Measurements from ENCODE around the gene LLGL2. TPM values are rescaled to one million over a fixed set of nuclear protein-coding genes. Genes with fewer than 3 reads are reported as not detected.

LLGL2 gene
- total RNA-seq, 1 donor from 2014 or later = 16.6 TPM

- Histone ChIP-seq H2AFZ (replicated peaks) (no peak overlapping the region), H3K4me2 (peak overlapping the region; percentile 51)
- no peak overlapping the region for H3K27ac Mint-ChIP-seq
Measured at GRCh38 chr17:75481194-75482068, 44.1 kb upstream of the LLGL2 start.

DNA sequence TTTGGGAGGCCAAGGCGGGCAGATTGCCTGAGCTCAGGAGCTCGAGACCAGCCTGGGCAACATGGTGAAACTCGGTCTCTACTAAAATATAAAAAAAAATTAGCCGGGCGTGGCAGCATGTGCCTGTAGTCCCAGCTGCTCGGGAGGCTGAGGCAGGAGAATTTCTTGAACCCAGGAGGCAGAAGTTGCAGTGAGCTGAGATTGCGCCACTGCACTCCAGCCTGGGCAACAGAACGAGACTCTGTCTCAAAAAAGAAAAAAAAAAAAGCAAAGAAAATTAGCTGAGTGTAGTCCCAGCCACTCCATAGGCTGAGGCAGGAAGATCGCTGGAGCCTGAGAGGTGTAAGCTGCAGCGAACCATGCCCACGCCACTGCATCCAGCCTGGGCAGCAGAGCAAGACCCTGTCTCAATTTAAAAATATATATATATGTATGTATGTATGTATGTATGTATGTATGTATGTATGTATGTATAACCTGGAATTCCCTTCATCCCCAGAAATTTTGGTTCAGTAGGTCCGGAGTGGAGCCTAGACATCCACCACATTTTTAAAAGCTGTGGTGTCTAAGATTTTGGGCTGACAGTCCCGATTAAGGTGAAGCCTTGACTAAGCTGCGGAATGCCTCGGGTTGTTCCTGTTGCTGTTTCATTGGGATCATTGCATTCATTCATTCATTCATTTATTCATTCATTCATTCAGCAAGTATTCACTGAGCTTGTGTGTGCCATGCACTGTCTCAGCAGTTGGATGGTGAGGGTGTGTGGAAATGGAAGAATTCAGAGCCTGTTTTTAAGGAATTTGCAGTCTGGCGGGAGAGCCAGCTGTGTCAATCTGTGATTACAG is 43.2 kb upstream of the LLGL2 start:
- H3K4me1 Mint-ChIP-seq = peaks cover 45% of the 10 kb centered on the region
- no peak for DNase-seq (ENCODE audit: low spot score)
- Histone ChIP-seq H3F3A (ENCODE audit: low read depth) (peaks cover 31% of the 10 kb centered on the region), H3K36me3 (no peaks in the 10 kb centered on the region), H2AFZ (replicated peaks) (no peak overlapping the region), H3K4me3 (no peak overlapping the region), H3K9me3 (ENCODE audit: low read depth) (no peaks in the 10 kb centered on the region), H3K27me3 (no peaks in the 10 kb centered on the region), H3K79me2 (ENCODE audit: low read depth) (peaks cover 32% of the 10 kb centered on the region), H3K4me1 (peaks cover 37% of the 10 kb centered on the region), H3K27ac (peak overlapping the region; percentile 77), H3K9ac (peak overlapping the region; percentile 12), H4K20me1 (ENCODE audit: low read depth) (peaks cover 28% of the 10 kb centered on the region), H3K4me2 (peak overlapping the region; percentile 51)
- no peaks in the 10 kb centered on the region for H3K9me3 Mint-ChIP-seq
- H3K27me3 Mint-ChIP-seq (ENCODE audit: insufficient read depth, low read depth) = peaks cover 15% of the 10 kb centered on the region
- TF ChIP-seq CTCF (IDR thresholded peaks at IDR 0.05) (no peak), EZH2phosphoT487 (IDR thresholded peaks at IDR 0.05) (no peak), EZH2 (IDR thresholded peaks at IDR 0.05) (no peak)
- H3K4me3 Mint-ChIP-seq = no peak overlapping the region
- no peak overlapping the region for H3K27ac Mint-ChIP-seq
- peaks cover 8% of the 10 kb centered on the region for H3K36me3 Mint-ChIP-seq

More at GRCh38 chr17:75481194-75482068, 44.1 kb upstream of the LLGL2 start:
- Histone ChIP-seq H3K79me2 (ENCODE audit: low read depth) (peaks cover 32% of the 10 kb centered on the region), H4K20me1 (ENCODE audit: low read depth) (peaks cover 25% of the 10 kb centered on the region), H3K9me3 (ENCODE audit: low read depth) (no peaks in the 10 kb centered on the region), H3K4me1 (peaks cover 39% of the 10 kb centered on the region), H3K9ac (peak overlapping the region; percentile 12), H3K36me3 (no peaks in the 10 kb centered on the region), H3F3A (ENCODE audit: low read depth) (peaks cover 37% of the 10 kb centered on the region), H3K27ac (peak overlapping the region; percentile 77), H3K4me3 (no peak overlapping the region), H3K27me3 (no peaks in the 10 kb centered on the region)
- no peak overlapping the region for H3K4me3 Mint-ChIP-seq
- no peaks in the 10 kb centered on the region for H3K9me3 Mint-ChIP-seq
- TF ChIP-seq EZH2phosphoT487 (IDR thresholded peaks at IDR 0.05) = no peak
- TF ChIP-seq EZH2 (IDR thresholded peaks at IDR 0.05) = no peak
- TF ChIP-seq CTCF (IDR thresholded peaks at IDR 0.05) = no peak
- peak; percentile 72 for DNase-seq (ENCODE audit: low spot score)
- peaks cover 4% of the 10 kb centered on the region for H3K36me3 Mint-ChIP-seq
- H3K4me1 Mint-ChIP-seq = peaks cover 51% of the 10 kb centered on the region
- peaks cover 12% of the 10 kb centered on the region for H3K27me3 Mint-ChIP-seq (ENCODE audit: insufficient read depth, low read depth)

DNA sequence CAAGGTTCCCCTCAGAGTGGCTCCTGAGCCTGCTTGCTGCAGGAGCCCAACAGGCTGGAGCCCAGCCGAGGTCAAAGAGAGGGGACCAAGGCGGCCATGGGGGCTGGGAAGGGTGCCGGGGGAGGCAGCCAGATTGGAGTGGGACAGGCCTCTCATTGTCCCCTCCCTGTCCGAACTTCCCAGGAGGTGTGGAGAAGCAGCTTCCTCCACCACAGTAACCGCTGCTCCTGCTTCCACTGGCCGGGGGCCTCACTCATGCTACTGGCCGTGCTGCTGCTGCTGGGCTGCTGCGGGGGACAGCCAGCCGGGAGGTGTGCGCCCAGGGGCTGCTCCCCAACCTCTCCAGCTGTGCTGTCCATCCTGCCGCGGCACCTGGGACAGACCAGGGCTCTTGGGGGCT is 39.8 kb upstream of the LLGL2 start:
- Histone ChIP-seq H3K4me2 (no peak overlapping the region), H3K79me2 (ENCODE audit: low read depth) (peaks cover 19% of the 10 kb centered on the region), H3K36me3 (no peaks in the 10 kb centered on the region), H4K20me1 (ENCODE audit: low read depth) (peaks cover 28% of the 10 kb centered on the region), H3K9me3 (ENCODE audit: low read depth) (no peaks in the 10 kb centered on the region), H3K27me3 (no peaks in the 10 kb centered on the region), H3F3A (ENCODE audit: low read depth) (peaks cover 16% of the 10 kb centered on the region), H3K9ac (no peak overlapping the region), H3K4me1 (peaks cover 16% of the 10 kb centered on the region), H2AFZ (replicated peaks) (no peak overlapping the region), H3K4me3 (no peak overlapping the region), H3K27ac (no peak overlapping the region)
- Mint-ChIP-seq H3K9me3 (no peaks in the 10 kb centered on the region), H3K27ac (no peak overlapping the region), H3K27me3 (ENCODE audit: insufficient read depth, low read depth) (peaks cover 15% of the 10 kb centered on the region), H3K36me3 (peaks cover 8% of the 10 kb centered on the region), H3K4me1 (peaks cover 24% of the 10 kb centered on the region), H3K4me3 (no peak overlapping the region)
- no peak for TF ChIP-seq EZH2 (IDR thresholded peaks at IDR 0.05)
- no peak for TF ChIP-seq CTCF (IDR thresholded peaks at IDR 0.05)
- no peak for TF ChIP-seq EZH2phosphoT487 (IDR thresholded peaks at IDR 0.05)
- no peak for DNase-seq (ENCODE audit: low spot score)

Data from neural progenitor cell (in vitro differentiated cells).